Measurements from ENCODE around the gene CELSR2.
A peak's percentile ranks its signal among the peaks of the same experiment; 100 is the strongest.
"Not testable (repeated sequence)": the region's sequence is repeated elsewhere in the genome, so short reads cannot be mapped to it uniquely, and the experiment has no call there.

The CELSR2 gene

DNA sequence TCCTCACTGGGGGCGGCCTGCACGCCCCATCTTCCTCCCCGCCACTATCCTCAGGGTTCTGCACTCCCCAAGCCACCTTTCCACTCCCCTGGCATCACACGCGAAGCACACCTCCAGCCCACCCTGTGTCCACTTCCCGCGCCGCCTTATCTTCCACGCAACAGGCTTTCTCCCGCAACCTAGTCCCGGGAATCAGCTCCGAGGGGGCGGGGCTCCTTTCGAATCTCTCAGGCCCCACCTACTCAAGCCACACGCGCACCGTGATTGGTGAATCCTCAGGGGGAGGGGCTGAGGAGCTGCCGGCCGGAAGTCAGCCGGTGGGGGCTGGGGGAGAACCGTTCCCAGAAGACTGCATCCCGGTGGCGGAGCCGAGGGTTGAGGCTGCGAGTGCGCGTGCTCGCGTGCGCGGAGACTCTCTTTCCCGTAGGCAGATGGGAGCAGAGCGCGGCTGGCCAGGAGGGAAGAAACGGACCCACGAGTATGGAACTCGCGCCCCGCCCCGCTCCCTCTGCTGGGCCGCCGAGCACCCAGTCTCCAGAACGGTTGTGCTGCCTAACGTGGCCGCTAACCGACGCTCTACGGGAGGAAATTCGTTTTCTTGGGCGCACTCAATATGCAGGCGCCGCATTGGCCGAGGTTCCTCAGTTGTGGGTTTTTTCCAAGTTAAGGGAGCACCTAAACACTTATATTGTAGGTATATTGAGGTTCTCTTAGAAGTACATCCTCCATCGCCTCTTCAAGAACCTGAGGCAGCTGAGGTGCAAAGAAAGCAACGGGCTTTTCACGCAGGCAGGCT lies 33.8 kb downstream of the CELSR2 start, which contains the start of gene PSRC1:
Gene PSRC1 (minus strand): TSS at position 194 of the 796 bp plus-strand sequence.
- DNase-seq = peak; percentile 87

GRCh38 chr1:109283748-109284600 lies 34.6 kb downstream of the CELSR2 start:
- no peak for DNase-seq

DNA sequence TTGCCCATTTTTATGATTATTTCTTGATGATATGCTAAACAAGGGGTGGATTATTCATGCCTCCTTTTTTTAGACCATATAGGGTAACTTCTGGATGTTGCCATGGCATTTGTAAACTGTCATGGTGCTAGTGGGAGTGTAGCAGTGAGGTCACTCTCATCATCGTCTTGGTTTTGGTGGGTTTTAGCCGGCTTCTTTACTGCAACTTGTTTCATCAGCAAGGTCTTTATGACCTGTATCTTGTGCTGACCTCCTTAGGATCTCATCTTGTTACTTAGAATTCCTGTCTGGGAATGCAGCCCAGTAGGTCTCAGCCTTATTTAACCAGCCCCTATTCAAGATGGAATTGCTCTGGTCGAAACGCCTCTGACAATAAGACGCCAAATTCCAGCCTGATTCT lies 37.4 kb downstream of the CELSR2 start:
- DNase-seq = not testable (repeated sequence)

GRCh38 chr1:109290137-109290536 lies 40.8 kb downstream of the CELSR2 start:
- DNase-seq = no peak

DNA sequence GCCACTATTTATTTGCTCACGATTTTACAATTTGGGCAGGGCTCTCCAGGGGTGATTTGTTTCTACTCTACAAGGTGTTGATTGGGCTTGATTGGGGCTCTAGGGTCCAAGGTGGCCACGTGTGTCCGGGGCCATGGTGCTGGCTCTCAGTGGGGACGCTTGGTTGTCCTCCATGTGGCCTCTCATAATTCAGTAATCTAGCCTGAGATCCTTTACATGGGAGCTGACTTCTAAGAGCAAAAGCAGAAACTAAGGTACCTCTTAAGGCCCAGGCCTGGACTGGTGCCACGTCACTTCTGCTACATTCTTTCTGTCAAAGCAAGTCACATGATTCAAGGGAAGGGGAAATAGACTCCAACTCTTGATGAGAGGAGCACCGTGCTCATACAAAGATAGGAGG lies 41.7 kb downstream of the CELSR2 start:
- no peak for DNase-seq

- DNase-seq = no peak
Measured at GRCh38 chr1:109292364-109292763, 43.0 kb downstream of the CELSR2 start.

DNA sequence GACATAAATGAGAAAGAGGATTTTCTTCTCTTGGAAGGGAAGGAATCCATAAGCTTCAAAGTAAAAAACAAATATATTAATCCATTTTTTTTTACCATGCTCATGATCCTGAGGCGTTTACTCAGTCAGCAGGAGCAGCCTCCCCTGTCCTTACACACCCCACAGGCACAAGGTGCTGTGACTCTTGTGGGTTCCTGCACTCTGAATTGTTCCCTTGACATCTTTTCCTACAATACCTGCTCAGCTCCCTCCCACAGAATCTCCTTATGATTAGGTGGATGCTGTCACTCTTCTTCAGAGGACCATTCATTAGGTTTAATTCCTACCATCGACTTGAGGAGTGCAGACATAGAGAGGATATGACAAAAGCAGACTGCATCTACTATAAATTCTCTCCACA lies 43.7 kb downstream of the CELSR2 start:
- DNase-seq = no peak

DNA sequence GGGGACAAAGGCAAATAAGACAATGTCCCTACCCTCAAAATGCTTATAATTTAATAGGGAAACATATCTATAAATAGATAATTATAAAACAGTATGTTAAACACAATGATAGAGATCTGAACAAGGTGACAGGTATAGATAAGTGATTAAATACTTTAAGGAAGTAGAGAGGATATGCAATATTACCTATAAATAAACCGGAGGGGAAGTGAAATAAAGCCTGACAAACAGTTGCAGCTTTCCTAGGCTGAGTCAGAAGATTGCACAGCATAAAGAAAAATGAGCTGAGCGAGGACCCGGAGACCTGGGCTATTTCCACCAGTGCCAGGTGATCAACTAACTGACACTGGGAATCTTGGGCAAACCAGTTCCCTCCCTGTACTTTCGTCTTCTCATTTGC lies 45.1 kb downstream of the CELSR2 start:
- no peak for DNase-seq

- DNase-seq = no peak
Measured at GRCh38 chr1:109295712-109296415, 46.5 kb downstream of the CELSR2 start.

DNA sequence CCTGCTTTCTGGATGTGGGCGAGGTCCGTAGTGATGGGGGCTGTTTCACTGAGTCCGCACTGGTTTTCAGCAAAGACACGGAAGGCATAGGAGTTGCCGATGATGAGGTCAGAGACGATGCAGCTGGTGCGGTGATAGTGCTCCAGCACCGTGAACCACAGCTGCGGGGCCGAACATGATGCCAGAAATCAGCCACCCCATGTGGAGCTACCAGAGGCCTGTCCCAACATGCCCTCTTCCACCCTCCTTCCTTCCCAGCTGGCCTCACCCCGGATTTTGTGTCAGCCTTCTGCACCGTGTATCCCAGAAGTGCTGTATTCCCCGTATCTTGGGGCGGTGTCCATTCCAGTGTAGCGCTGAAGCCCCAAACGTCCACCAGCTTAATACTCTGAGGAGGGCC lies 47.4 kb downstream of the CELSR2 start:
- no peak for DNase-seq

- DNase-seq = no peak
Measured at GRCh38 chr1:109298666-109299557, 49.6 kb downstream of the CELSR2 start.

GRCh38 chr1:109299558-109300343 lies 50.4 kb downstream of the CELSR2 start:
- DNase-seq = no peak

DNA sequence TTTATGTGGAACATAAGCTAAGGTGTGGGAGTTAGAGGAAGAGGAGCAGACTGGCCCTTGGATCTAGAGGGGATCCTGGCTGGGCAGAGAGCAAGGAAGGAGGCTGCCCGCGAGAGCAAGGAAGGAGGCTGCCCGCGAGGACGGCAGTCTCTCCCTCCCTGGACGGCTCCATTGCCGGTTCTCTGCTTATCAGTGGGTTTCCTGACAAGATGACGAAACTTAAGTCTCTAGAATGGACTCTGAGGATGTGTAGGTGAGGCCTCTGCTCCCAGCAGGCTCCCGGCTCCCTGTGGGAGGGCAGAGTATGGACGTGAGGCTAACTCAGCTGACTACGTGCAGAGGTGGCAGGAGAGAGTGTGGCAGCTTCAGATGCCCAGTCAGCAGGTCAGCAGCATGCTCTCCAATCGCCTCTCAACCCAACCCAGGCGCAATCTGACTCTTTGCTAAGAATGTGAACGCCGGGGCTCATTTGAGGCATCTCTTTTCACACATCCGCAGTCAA lies 51.4 kb downstream of the CELSR2 start:
- DNase-seq = no peak

GRCh38 chr1:109301874-109302273 lies 52.5 kb downstream of the CELSR2 start:
- no peak for DNase-seq

GRCh38 chr1:109304226-109304920 lies 55.0 kb downstream of the CELSR2 start:
- DNase-seq = no peak

GRCh38 chr1:109305991-109306390 lies 56.7 kb downstream of the CELSR2 start:
- not testable (repeated sequence) for DNase-seq

- DNase-seq = no peak
Measured at GRCh38 chr1:109306832-109307273, 57.5 kb downstream of the CELSR2 start, which contains the start of gene MYBPHL. TSS of gene MYBPHL (minus strand) at chr1:109307011. CDS start at chr1:109306991, 20 bp downstream.

GRCh38 chr1:109307274-109308021 lies 58.1 kb downstream of the CELSR2 start:
- DNase-seq = no peak

- DNase-seq = no peak
Measured at GRCh38 chr1:109309347-109309746, 60.0 kb downstream of the CELSR2 start.

DNA sequence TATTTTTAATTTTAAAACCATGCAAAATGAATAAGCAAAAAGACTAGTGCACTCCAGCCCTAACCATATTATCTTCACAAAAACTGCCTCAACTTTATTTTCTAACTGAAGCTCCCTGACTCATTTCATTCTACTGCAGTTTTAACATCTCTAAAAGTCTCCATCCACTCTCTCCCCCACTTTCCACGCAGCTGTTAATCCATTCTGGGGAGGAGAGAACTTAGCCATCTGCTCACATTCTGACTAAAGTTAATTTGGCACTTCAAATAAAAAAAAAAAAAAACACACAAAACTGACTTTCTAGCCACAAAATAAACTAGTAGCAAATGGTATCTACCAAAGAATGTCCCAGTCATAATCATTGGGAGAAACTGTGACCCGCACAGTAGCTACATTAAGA lies 62.9 kb downstream of the CELSR2 start:
- no peak for DNase-seq
